HG02943 (cell line): ENCODE measurements around the gene RNU6-9.
"Not testable (repeated sequence)": the region's sequence is repeated elsewhere in the genome, so short reads cannot be mapped to it uniquely, and the experiment has no call there.

Experiments used
- ATAC-seq: cut with Tn5 transposase; IDR thresholded peaks from one replicate; pipeline ENCODE4 v1.9.1; 2021; ENCODE audit warnings: mild to moderate bottlenecking, low read depth, moderate library complexity; ENCODE audit not compliant: unreplicated experiment

RNU6-9 gene

DNA sequence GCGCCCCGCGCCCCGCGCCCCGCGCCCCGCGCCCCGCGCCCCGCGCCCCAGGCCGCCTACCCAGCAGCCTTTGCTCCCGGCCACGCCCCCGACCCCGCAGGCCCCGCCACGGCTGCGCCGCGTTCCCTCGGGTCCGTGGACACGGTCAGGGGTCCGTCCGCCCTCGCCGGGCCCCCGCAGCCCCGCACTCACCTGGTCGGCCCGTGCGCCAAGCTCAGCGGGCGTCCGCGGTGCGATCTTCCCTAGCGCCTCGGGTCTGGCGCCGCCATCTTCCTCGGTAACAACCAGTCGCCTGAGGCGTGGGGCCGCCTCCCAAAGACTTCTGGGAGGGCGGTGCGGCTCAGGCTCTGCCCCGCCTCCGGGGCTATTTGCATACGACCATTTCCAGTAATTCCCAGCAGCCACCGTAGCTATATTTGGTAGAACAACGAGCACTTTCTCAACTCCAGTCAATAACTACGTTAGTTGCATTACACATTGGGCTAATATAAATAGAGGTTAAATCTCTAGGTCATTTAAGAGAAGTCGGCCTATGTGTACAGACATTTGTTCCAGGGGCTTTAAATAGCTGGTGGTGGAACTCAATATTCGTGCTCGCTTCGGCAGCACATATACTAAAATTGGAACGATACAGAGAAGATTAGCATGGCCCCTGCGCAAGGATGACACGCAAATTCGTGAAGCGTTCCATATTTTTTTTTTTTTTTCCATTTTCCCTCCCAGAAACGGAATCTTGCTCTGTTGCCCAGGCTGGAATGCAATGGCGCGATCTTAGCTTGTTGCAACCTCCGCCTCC, at the start of gene RNU6-9, which contains the start of gene MED16:
RNU6-9 (plus strand) TSS at position 591 of the 796 bp plus-strand sequence.
MED16 (minus strand) TSS at position 294 of the 796 bp plus-strand sequence. CDS start 2,056 bp downstream, outside the sequence.
- peak; percentile 70 for ATAC-seq

DNA sequence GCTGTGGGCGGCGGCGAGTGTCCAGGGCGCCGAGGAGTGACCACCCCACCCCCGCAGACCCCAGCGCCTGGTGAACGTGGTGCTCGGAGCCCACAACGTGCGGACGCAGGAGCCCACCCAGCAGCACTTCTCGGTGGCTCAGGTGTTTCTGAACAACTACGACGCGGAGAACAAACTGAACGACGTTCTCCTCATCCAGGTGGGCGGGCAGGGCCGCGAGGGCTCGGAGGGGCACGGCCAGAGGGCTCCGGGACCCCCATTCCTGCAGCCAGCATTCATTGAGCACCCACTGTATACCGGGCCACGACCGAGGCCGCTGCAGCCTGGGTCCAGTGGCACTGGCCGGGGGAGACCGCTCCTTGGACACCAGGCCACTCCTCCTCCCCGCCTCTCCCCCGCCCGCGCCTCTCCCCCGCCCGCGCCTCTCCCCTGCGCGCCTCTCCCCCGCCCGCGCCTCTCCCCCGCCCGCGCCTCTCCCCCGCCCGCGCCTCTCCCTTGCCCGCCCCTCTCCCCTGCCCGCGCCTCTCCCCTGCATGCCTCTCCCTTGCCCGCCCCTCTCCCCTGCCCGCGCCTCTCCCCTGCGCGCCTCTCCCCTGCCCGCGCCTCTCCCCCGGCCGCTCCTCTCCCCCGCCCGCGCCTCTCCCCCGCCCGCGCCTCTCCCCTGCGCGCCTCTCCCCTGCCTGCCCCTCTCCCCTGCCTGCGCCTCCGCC, 49.3 kb upstream of the RNU6-9 start:
- no peak for ATAC-seq

DNA sequence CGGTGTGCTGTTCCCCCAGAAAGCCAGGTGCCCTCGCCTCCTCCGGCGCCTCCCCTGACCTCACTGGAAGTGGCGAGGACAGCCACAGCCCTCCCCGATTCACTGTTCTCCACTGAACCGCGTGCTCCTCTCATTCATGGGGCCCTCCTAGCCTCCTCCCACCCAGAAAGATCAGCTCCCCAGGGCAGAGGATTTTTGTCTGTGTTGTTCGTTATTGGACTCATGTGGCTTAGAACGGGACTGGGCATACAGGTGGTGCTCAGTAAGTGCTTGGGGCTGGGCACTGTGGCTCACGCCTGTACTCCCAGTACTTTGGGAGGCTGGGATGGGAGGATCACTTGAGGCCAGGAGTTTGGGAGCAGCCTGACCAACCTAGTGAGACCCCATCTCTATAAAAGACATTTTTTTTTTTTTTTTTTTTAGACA, 48.7 kb upstream of the RNU6-9 start:
- ATAC-seq: no peak

DNA sequence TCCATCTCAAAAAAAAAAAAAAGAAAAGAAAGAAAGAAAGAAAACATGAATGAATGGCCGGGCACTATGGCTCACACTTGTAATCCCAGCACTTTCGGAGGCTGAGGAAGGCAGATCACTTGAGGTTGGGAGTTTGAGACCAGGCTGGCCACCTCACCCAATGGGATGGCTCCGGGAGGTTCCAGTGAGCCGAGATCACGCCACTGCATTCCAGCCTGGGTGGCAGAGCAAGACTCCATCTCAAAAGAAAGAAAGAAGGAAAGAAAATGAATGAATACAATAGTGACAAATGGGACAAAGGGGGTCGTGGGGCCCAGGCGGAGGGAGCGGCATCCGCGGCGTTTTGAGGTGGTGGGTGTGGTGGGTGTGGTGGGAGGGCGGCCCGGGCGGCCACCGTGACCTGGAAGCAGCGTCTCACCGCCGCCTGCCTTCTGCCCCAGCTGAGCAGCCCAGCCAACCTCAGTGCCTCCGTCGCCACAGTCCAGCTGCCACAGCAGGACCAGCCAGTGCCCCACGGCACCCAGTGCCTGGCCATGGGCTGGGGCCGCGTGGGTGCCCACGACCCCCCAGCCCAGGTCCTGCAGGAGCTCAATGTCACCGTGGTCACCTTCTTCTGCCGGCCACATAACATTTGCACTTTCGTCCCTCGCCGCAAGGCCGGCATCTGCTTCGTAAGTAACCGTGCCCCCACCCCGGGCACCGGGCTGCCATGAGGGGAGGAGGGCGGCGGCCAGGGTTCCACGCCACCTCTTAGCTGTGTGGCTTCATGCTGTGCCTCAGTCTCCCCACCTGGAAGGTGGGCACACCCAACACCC, 47.4 kb upstream of the RNU6-9 start:
- no peak for ATAC-seq

DNA sequence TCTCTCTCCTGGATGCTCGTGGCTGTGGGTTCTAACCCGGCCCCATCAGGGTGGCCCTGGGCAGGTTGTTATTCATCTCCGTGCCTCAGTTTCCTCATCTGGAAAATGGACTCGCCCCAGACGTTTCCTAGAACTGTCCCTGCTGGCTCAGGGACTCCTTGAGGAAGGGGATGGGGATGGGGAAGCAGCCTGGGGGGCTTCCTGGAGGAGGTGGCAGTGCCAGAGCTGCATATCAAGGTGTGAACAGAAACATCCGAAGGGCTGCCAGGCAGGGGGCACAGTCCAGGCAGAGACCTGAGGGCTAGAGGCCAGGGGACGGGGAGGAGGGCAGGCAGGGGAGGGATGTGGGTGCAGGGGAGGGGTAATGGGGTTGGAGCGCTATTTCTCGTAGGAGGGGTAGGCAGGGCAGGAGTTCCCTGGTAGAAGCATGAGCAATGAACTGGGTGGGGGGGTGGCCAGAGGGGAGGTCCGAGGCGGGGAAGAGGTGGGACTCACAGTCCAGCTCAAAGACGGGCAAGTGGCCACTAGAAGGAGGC, 44.8 kb upstream of the RNU6-9 start:
- ATAC-seq: no peak

DNA sequence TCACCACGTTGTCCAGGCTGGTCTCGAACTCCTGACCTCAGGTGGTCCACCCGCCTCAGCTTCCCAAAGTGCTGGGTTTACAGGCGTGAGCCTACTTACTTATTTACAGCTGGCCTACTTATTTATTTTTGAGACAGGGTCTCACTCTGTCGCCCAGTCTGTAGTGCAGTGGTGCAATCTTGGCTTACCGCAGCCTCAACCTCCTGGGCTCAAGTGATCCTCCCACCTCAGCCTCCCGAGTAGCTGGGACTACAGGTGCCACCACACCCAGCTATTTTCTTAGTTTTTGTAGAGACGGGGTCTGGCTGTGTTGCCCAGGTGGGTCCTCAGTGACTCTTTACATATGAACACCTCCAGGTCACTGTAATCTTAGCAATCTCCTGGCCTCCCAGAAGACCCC, 44.1 kb upstream of the RNU6-9 start:
- not testable (repeated sequence) for ATAC-seq

DNA sequence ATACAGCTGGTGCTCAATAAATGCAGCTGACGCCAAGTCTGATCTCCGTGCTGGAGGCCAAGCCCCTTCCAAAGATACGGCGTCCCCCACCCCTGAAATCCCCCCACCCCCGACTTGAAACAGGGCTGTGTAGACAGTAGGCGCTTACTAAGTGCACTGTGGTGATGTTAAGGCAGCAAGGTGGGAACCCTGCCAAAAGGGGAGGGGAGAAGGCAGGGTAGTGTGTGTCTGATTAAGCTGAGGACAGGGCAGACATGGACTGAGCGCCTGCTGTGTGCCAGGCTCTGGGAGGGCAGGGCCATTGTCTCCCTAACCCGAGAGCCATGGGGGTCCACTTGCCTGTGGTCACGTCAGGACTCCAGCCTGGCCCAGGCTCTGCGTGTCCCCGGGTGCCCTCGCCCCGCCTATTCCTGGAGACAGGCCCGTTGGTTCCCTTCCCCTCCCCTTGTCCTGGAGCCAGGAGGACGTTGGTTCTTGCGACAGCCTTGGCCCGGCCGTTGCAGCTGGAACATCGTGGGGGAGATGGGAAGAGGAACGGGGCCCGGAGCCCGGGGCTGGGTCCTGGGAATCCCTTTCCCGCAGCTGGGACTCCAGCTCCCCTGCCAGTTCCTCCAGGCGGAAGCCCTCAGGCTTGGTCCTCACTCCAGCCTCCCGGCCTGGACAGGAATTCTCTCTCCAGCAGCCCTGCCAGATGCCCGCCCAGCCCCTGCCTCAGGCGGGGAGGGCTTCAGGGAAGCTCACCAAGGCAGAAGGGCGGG, 42.9 kb upstream of the RNU6-9 start:
- no peak for ATAC-seq

DNA sequence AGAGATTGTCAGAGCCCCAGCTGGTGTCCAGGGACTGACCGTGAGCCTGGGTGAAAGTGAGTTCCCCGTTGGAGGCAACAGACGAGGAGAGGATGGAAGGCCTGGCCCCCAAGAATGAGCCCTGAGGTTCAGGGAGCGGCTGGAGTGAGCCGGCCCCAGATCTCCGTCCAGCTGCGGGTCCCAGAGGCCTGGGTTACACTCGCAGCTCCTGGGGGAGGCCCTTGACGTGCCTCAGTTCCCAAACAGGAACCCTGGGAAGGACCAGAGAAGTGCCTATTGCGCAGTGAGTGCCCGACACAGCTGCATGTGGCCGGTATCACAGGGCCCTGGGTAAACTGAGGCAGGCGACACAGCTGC, 42.3 kb upstream of the RNU6-9 start:
- no peak for ATAC-seq

DNA sequence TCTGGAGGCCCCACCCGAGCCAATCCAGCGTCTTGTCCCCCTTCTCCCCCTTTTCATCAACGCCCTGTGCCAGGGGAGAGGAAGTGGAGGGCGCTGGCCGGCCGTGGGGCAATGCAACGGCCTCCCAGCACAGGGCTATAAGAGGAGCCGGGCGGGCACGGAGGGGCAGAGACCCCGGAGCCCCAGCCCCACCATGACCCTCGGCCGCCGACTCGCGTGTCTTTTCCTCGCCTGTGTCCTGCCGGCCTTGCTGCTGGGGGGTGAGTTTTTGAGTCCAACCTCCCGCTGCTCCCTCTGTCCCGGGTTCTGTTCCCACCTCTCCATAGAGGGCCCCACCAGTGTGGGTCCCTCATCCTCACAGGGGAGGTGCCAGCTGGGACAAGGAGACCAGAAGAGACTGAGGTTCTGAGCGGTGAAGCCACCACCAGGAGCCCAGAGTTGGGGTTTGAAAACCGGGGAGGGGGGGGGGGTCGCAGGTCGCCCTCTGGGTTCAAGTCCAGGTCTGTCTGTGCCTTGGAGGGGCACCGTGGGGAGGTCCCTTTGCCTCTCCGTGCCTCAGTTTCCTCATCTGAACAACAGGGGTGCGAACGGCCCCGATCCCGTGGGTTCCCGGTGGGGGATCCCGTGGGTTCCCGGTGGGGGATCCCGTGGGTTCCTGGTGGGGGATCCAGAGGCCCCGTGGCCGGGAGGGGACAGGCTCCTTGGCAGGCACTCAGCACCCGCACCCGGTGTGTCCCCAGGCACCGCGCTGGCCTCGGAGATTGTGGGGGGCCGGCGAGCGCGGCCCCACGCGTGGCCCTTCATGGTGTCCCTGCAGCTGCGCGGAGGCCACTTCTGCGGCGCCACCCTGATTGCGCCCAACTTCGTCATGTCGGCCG, 40.9 kb upstream of the RNU6-9 start, which contains the start of gene ELANE:
ELANE (plus strand) TSS at position 168 of the 878 bp plus-strand sequence; CDS start at position 194, 26 bp downstream.
- no peak for ATAC-seq

DNA sequence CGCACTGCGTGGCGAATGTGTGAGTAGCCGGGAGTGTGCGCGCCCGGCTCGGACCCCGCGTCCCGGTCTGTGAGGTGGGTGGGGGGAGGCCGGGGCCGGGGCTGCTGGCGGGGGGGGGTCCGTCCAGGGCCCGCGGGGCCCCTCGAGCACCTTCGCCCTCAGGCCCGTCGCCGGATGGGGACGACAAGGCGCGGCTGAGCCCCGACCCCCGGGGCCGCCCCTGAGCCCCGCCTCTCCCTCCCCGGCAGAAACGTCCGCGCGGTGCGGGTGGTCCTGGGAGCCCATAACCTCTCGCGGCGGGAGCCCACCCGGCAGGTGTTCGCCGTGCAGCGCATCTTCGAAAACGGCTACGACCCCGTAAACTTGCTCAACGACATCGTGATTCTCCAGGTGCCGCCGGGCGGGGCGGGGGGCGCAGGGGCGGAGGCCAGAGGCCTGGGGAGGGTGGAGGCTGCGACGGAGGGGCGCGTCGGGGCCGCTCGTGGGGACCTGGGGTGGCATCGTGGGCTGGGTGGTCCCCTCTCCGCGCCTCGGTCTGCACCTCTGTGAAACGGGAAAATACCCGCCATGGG, 40.2 kb upstream of the RNU6-9 start:
- no peak for ATAC-seq

DNA sequence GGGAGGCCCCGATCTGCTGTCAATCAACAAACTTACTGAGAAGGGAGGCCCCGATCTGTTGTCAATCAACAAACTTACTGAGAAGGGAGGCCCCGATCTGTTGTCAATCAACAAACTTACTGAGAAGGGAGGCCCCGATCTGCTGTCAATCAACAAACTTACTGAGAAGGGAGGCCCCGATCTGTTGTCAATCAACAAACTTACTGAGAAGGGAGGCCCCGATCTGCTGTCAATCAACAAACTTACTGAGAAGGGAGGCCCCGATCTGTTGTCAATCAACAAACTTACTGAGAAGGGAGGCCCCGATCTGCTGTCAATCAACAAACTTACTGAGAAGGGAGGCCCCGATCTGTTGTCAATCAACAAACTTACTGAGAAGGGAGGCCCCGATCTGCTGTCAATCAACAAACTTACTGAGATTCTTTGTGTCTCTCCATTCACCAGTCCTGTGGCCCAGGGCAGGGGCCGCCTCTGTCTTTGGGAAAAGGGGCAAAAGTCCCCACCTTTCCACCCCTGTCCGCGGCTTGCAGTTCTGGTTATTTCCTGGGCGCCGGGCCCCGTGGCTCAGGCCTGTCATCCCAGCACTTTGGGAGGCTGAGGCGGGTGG, 39.6 kb upstream of the RNU6-9 start:
- not testable (repeated sequence) for ATAC-seq

DNA sequence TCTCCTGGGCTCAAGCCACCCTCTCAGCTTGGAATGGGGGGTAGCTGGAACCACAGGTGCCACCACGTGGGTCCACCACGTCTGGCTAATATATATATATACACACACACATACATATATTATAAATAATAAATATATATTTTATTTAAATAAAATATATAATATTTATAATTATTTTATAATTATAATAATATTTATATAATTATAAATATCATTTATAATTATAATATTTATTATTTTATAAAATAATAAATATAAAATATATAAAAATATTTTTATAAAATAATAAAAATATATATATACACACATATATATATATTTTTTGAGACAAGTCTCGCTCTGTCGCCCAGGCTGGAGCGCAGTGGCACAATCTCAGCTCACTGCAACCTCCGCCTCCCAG, 38.7 kb upstream of the RNU6-9 start:
- no peak for ATAC-seq

DNA sequence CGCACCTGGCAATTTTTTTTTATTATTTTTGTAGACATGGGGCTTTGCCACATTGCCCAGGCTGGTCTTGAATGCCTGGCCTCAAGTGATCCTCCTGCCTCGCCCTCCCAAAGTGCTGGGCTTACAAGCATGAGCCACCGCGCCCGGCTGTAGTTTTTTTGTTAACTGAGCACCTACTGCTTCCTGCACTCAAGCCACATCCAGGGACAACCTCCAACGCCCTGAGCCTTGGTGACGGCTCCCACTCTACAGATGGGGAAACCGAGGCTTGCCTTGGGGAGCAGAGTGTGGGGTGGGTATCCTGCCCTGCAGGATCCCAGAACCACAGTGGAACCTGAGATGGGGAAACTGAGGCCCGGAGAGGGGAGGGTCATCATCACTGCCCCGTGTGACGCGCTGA, 38.1 kb upstream of the RNU6-9 start:
- ATAC-seq: no peak

DNA sequence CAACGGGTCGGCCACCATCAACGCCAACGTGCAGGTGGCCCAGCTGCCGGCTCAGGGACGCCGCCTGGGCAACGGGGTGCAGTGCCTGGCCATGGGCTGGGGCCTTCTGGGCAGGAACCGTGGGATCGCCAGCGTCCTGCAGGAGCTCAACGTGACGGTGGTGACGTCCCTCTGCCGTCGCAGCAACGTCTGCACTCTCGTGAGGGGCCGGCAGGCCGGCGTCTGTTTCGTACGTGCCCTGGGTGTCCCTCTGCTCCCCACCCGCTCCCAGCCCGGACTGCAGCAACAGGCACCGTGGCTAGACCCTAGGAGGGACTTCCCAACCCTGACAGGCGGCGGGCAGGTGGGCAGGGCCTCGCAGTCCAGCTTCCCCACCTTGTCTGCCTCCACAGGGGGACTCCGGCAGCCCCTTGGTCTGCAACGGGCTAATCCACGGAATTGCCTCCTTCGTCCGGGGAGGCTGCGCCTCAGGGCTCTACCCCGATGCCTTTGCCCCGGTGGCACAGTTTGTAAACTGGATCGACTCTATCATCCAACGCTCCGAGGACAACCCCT, 37.6 kb upstream of the RNU6-9 start:
- no peak for ATAC-seq

DNA sequence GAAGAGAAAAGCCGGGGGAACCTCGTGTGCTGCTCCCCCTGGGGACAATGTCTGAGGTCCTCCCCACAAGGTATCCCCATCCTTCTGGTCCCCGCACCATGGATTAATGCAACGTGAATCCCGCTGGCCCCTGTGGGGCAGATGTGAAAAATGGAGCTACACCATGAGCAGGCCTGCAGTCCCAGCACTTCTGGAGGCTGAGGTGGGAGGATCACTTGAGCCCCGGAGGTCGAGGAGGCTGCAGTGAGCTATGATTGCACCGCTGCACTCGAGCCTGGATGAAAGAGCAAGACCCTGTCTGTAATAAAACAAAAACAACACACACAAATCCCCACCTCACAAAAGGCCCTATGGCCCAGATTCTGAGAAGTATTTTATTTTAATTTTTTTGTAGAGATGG, 35.0 kb upstream of the RNU6-9 start:
- ATAC-seq: no peak

DNA sequence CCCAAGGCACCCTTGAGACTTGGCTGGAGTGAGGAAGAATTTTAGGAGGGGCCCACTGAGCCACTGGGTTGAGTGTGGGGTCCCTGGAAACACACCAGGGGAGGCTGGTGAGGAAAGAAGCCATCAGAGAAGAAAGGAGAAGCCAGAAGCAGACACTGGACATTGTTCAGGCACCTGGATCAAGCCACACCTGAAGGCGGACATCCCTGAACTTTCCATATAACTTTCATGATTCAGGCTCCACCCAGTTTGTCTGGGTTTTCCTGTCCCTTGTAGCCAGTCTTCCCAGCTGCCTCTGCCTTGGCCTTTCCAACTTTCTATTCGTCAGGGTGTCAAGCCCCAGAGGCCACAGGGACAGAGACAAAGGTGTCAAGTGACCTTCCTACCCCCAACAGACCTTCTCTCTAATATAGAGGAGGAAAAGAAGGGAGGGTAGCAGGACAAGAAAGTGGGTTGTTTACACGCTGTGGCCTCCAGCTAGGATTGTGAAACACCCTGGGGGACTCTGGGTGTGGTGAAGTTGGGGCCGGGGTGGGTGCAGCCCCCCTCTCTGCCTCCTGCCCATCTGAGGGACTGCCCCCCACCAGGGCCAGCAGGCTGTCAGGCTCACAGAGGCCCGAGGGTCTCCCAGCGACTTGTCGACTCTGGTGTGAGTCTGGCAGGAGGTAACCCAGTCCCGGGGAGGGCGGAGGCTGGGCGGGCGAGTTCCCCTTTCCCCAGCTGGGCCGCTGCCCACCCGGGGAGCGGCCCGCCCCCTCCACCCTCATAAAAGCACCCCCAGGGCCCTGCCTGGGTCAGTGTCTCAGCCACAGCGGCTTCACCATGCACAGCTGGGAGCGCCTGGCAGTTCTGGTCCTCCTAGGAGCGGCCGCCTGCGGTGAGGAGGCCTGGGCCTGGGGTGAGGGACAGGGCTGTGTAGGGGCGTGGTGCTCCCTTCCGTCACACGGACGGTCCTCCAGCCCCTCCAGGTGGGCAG, 34.1 kb upstream of the RNU6-9 start, which contains the start of gene CFD:
CFD (plus strand) TSS at position 797 of the 976 bp plus-strand sequence; CDS start at position 823, 26 bp downstream.
- no peak for ATAC-seq
